Mucosa of stomach (tissue), 1 donor: Measurements from ENCODE around the gene C1orf87.
"Not testable (repeated sequence)": the region's sequence is repeated elsewhere in the genome, so short reads cannot be mapped to it uniquely, and the experiment has no call there.

ENCODE experiments used
- H3K27me3 ChIP-seq: one replicate; pipeline ENCODE4 v1.7.0; 2013; ENCODE audit warnings: mild to moderate bottlenecking, low read length; ENCODE audit not compliant: control insufficient read depth, insufficient read depth
- H3K36me3 ChIP-seq: one replicate; pipeline ENCODE4 v1.7.0; 2013; ENCODE audit warnings: low read length; ENCODE audit not compliant: control insufficient read depth, insufficient read depth
- H3K4me1 ChIP-seq: one replicate; pipeline ENCODE4 v1.7.0; 2013; ENCODE audit warnings: mild to moderate bottlenecking, low read length; ENCODE audit not compliant: control insufficient read depth, insufficient read depth
- H3K4me3 ChIP-seq: one replicate; pipeline ENCODE4 v1.7.0; 2013; ENCODE audit warnings: low read length
- H3K9ac ChIP-seq: one replicate; pipeline ENCODE4 v1.7.0; 2013; ENCODE audit warnings: mild to moderate bottlenecking, low read length, moderate library complexity
- H3K9me3 ChIP-seq: one replicate; pipeline ENCODE4 v1.7.0; 2013; ENCODE audit warnings: mild to moderate bottlenecking, low read length, moderate library complexity; ENCODE audit not compliant: control insufficient read depth
- donor health status: Pancreatic carcinoma.

Gene C1orf87

GRCh38 chr1:59986516-59987310, 86.9 kb downstream of the C1orf87 start:
- H3K36me3 ChIP-seq: no peaks in the 10 kb centered on the region
- no peaks in the 10 kb centered on the region for H3K9me3 ChIP-seq
- no peak overlapping the region for H3K4me3 ChIP-seq
- no peaks in the 10 kb centered on the region for H3K27me3 ChIP-seq
- no peak overlapping the region for H3K9ac ChIP-seq
- H3K4me1 ChIP-seq: no peaks in the 10 kb centered on the region

- no peak overlapping the region for H3K9ac ChIP-seq
- H3K27me3 ChIP-seq: no peaks in the 10 kb centered on the region
- no peaks in the 10 kb centered on the region for H3K4me1 ChIP-seq
- H3K4me3 ChIP-seq: no peak overlapping the region
- H3K9me3 ChIP-seq: no peaks in the 10 kb centered on the region
- H3K36me3 ChIP-seq: no peaks in the 10 kb centered on the region
These were observed 87.6 kb downstream of the C1orf87 start for GRCh38 chr1:59985911-59986515.

- Histone ChIP-seq H3K36me3 (no peaks in the 10 kb centered on the region), H3K9me3 (no peaks in the 10 kb centered on the region), H3K4me1 (no peaks in the 10 kb centered on the region), H3K27me3 (peaks cover 8% of the 10 kb centered on the region), H3K4me3 (no peak overlapping the region), H3K9ac (no peak overlapping the region)
These were observed 93.9 kb downstream of the C1orf87 start for GRCh38 chr1:59979666-59980065.

- H3K4me3 ChIP-seq: no peak overlapping the region
- no peaks in the 10 kb centered on the region for H3K4me1 ChIP-seq
- H3K36me3 ChIP-seq: no peaks in the 10 kb centered on the region
- H3K9ac ChIP-seq: no peak overlapping the region
- H3K27me3 ChIP-seq: peaks cover 8% of the 10 kb centered on the region
- no peaks in the 10 kb centered on the region for H3K9me3 ChIP-seq
These were observed 95.1 kb downstream of the C1orf87 start for GRCh38 chr1:59978511-59978910.

GRCh38 chr1:59978026-59978425, 95.5 kb downstream of the C1orf87 start:
- H3K4me3 ChIP-seq: no peak overlapping the region
- no peaks in the 10 kb centered on the region for H3K9me3 ChIP-seq
- H3K9ac ChIP-seq: no peak overlapping the region
- H3K27me3 ChIP-seq: peaks cover 8% of the 10 kb centered on the region
- H3K36me3 ChIP-seq: no peaks in the 10 kb centered on the region
- H3K4me1 ChIP-seq: no peaks in the 10 kb centered on the region

- H3K9ac ChIP-seq: no peak overlapping the region
- no peaks in the 10 kb centered on the region for H3K9me3 ChIP-seq
- H3K27me3 ChIP-seq: peaks cover 8% of the 10 kb centered on the region
- H3K4me1 ChIP-seq: no peaks in the 10 kb centered on the region
- no peaks in the 10 kb centered on the region for H3K36me3 ChIP-seq
- no peak overlapping the region for H3K4me3 ChIP-seq
These were observed 96.5 kb downstream of the C1orf87 start for GRCh38 chr1:59977075-59977410.

GRCh38 chr1:59976194-59977074, 97.1 kb downstream of the C1orf87 start:
- no peaks in the 10 kb centered on the region for H3K4me1 ChIP-seq
- peaks cover 8% of the 10 kb centered on the region for H3K27me3 ChIP-seq
- H3K9ac ChIP-seq: no peak overlapping the region
- H3K4me3 ChIP-seq: no peak overlapping the region
- H3K36me3 ChIP-seq: no peaks in the 10 kb centered on the region
- no peaks in the 10 kb centered on the region for H3K9me3 ChIP-seq

- Histone ChIP-seq H3K27me3 (peaks cover 8% of the 10 kb centered on the region), H3K36me3 (no peaks in the 10 kb centered on the region), H3K4me3 (no peak overlapping the region), H3K9me3 (no peaks in the 10 kb centered on the region), H3K4me1 (peaks cover 4% of the 10 kb centered on the region), H3K9ac (no peak overlapping the region)
These were observed 99.9 kb downstream of the C1orf87 start for GRCh38 chr1:59973719-59974118.

- Histone ChIP-seq H3K27me3 (peaks cover 8% of the 10 kb centered on the region), H3K9ac (no peak overlapping the region), H3K36me3 (no peaks in the 10 kb centered on the region), H3K4me1 (peaks cover 6% of the 10 kb centered on the region), H3K4me3 (no peak overlapping the region), H3K9me3 (no peaks in the 10 kb centered on the region)
These were observed 101.2 kb downstream of the C1orf87 start for GRCh38 chr1:59972216-59972927.

- no peaks in the 10 kb centered on the region for H3K9me3 ChIP-seq
- H3K9ac ChIP-seq: no peak overlapping the region
- no peaks in the 10 kb centered on the region for H3K36me3 ChIP-seq
- peaks cover 5% of the 10 kb centered on the region for H3K27me3 ChIP-seq
- H3K4me1 ChIP-seq: peaks cover 12% of the 10 kb centered on the region
- no peak overlapping the region for H3K4me3 ChIP-seq
These were observed 102.1 kb downstream of the C1orf87 start for GRCh38 chr1:59971464-59971911.

- not testable (repeated sequence) for H3K9me3 ChIP-seq, H3K36me3 ChIP-seq, H3K4me3 ChIP-seq, H3K9ac ChIP-seq, H3K27me3 ChIP-seq
- peaks cover 12% of the 10 kb centered on the region for H3K4me1 ChIP-seq
These were observed 103.9 kb downstream of the C1orf87 start for GRCh38 chr1:59969542-59970175.
